Iris pigment epithelial cell (primary cell): Measurements from ENCODE around the gene RASSF10.
"Not testable (repeated sequence)": the region's sequence is repeated elsewhere in the genome, so short reads cannot be mapped to it uniquely, and the experiment has no call there.

Source experiments
- DNase-seq: peaks from one replicate; pipeline ENCODE4 v3.0.0-alpha.2; 2011; ENCODE audit warnings: low read depth

Gene RASSF10

DNA sequence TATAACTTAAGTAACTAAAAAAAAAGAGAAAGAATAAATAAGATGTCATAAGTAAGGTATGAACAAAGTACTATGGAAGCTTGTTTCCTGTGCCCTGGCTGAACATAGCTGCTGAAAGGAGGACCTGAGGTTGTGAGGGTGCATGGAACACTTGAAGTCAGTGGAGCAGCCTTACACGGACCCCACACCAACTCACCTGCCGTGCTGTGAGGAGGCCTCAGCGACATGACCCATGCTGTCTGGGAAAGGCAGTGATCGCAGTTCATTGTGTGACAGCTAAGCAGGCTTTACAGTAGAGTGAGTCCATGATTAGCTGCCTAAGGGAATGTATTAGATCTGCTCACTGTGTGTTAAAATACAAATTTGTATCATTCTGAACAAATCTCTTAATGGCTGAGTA is 17.6 kb downstream of the RASSF10 start:
- no peak for DNase-seq

DNA sequence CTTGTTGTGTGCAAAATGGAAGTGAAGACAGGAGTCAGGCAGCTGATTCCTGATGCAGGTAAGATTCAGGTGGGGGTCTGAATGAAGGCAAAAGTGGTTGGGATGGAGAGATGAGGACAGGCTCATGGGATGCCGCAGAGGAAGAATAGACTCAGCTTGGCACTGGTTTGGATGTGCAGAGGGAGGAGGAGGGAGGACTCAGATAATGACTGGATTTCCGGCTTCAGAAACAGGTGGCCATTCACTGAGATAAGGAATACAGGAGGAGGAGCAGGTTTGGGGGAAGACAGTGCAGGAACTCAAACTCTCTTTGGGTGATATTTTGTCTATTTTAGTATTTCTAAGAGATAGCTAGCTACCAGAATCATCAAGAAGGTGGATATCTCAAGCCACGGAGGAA is 19.2 kb downstream of the RASSF10 start:
- no peak for DNase-seq

DNA sequence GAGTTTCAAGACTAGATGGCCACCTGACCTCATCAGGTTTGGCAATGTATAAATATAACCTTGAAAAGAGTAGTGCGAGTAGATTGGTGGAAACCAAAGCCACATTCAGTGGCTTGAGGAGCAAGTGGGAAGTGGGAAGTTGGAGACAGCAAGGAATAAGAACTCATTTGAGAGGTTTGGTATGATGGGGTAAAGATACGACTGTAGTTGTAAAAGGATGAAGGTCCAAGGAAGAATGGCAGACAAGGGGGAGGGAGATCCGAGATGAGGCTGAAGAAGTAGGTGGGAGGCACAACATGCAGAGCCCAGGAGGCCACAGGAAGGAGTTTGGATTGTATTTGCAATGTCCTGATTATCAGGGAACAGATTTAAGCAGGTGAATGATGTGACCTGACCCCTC is 20.8 kb downstream of the RASSF10 start:
- no peak for DNase-seq

DNA sequence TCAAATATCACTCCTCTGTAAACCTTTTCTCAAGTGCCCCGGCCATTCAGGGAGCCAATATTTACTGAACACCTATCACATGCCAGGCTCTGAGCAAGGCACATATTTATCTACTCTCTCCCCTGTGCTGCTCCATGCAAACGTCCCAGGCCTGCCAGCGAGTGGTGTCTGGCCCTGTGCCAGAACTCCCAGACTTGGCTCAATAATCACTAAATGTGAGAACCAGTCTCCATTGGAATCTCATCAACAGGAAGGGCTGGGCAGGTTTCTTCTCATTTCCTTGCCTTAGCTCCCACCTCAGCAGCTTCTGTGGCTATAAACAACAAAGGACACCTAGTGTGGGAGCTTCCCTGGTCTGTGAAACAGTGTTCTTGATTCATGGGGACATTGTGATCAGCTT is 21.7 kb downstream of the RASSF10 start:
- no peak for DNase-seq

DNA sequence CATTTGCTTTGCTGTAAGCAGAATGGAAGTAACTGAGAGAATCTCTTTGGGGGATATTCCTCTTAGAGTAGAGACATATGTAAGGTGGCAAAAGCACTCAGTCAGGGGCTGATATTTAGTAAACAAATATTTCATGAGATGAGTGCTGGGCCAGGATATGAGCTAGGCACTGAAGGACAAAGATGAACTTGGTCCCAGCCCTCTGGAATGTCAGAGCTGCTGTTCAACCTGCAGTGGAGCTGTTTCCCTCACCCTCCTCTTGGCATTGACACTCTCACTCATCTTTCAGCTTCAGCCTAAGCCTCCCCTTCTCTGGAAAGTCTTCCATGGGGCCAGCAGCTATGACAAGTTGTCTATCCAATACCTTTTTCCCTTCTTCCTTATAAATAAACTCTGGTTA is 22.2 kb downstream of the RASSF10 start:
- DNase-seq, result no peak

DNA sequence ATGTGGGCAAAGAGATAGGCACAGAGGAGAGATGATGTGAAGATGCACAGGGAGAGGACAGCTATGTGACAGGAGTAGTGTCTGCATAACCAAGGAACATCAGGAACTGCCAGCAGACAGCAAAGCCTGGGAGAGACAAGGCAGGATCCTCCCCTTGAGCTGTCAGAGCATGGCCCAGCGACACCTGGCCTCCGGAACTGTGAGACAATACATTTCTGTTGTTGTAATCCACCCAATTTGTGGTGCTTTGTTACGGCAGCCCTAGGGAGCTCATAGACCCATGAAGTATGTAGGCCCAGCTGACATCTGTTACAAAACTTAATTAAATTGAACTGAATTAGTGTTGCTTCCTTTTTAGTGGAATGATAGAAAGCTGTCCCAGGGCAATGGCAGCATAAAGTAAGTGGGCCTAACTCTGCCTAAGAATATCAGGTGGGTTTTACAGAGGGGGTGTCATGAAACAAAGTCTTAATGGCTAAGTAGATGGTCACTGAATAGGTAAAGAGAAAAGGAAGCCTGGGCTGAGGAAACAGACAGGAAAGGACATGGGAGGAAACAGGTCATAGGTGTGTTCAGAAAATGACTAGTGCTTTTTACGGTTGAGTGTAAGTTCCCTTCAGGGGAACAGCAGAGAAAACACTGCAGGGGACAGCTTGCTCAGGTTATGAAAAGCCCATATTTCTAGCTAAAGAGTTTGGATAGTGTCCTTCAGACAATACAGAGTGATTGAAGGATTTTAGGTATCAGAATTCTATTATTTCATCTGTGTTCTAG is 24.8 kb downstream of the RASSF10 start:
- no peak for DNase-seq

DNA sequence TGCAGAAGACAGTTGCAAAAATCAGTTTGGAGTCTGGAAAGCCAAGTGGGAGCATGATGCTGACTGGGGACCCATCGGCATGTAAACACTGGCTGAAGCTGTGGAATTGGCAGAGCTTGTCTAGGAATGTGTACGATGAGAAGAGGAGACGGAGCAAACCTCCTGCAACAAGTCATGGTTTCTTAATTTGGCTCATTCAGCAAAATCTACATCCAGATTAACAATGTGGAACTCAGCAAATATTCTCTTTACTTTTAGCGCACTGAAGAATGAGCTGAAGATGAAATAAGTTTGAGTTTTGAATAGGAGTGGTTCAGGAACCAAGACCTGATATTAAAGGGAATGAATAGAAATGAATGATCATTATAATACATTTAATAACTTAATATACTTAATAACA is 26.6 kb downstream of the RASSF10 start:
- no peak for DNase-seq

DNA sequence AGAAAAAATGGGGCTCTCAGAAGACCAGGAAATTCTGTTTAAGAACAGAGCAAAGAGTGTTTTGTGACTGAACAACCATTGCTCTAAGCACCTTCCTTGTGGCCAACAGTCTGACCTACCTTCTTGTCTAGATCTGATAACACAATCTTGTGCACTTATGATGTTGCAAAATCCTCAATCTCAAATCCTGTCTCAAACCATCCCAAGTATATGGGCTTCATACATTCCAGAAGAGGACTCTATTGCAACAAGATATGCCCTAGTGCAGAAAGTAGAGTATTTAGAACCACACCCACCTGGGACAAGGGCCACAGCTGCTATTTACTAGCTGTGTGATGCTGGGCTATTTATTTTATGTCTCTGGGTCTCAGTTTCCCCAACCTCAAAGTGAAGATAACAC is 27.1 kb downstream of the RASSF10 start:
- no peak for DNase-seq

DNA sequence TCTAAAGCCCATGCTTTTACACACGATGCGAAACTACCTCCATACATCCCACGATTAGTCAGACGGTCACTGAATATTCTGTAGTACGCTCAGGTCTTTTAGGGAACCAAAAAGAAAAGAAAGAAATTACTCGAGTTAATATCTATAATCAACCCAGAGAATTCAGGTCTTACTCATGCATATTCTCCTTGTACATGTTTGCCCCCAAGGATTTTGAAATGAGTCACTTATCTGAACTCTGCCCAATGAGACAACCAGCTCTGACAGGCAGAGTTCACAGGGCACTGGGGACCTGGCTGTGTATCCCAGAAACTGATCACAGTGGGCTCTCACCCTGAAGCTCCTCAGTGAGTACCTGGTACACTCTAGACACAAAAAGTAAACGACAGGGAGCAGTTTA is 29.2 kb downstream of the RASSF10 start:
- DNase-seq, result no peak

DNA sequence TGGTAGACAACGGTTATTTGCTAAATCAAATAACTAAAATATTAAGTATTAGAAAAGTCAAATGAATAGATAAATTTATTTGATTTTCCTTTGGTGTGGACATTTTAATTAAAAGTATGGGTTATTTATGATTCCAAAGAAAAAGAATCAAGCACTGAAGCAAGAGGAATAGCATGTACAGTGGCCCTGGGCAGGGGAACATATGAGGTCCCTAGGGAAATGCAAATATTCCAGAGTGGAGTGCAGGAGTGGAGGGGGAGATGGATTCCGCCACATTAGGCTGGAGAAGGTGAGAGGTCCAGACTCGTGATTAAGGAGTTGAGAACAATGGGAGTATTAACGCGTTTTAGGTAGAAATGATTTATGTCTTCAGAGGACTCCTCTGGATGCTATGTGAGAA is 30.0 kb downstream of the RASSF10 start:
- no peak for DNase-seq

DNA sequence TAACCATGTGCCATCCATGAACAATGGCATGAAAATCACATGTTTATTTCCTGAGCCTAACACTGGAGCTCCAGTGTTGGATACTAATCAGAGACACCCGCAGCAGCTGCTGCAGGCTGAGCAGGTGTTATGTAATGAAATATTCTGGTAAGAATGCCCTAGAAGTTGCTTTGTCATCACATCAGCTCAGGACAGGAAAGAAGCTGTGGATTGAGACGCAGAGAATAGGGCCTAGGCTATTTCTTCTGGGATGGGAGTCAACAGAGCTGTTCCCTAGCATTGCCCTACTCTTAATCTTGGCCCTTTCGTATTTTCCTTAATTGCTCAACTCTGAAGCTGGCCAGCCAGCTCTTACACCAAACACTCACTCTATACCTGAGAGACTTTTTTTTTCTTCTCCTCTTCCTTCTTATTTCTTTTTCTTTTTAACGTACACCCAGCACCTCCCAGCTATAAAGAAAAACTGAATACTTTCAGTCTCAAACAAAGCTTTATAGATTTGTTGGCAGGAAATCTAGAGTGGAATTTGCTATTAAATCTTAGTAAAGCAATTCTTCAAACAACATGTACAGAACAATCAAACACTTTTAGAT is 31.9 kb downstream of the RASSF10 start:
- no peak for DNase-seq

DNA sequence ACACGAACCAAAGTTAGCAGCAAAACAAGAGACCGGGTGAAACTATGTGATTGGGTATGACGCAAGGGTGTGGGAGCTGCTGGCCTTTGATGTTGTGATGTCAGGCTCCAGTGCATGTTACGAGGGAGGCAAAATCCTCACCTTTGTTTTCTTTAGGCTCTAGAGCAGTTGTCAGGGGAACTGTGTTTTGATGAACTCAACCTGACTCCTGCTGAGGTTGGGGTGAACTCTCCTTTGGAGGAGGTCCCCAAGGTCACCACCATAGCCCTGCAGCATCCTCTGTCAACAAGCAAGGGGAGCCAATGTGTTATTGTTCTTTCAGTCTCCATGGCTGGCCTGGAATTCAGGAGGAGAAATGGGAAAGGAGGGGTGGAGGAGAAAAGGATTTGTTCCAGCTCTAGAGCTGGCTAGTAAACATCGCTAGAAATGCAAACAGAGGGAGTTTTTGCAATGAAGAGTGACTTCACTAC is 33.8 kb downstream of the RASSF10 start:
- DNase-seq, result no peak

DNA sequence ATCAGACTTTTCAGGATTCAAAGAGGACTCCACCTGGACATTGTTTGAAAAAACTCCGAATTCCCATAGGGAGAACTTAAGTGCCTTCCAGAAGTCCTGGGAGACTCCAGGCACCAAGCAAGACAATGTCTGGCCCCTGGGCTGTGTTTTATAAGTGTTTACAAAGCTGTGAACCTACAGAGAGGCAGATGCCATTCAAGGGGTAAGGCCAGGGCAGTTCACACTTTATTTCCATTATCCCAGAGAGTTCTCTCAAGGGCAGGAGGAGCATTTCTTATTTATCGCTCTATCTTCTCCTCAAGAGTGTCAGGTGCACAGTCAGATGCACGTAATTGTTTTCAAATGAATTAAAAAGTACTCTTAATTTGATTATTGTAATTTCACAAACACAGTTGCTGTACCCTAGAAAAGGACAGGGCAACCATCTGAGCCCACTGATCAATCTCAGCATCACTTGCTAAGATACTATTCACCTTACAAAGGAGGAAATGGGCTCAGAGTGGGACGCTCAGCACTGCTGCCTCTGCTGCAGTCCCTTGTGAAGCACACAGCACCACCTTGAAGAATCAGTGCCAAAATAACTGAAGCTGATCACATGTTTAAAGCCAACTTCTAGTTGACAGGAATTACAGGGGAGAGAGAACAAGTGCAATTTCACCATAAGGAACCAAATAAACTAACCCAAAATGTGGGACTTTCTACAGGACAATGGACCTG is 35.0 kb downstream of the RASSF10 start:
- no peak for DNase-seq

DNA sequence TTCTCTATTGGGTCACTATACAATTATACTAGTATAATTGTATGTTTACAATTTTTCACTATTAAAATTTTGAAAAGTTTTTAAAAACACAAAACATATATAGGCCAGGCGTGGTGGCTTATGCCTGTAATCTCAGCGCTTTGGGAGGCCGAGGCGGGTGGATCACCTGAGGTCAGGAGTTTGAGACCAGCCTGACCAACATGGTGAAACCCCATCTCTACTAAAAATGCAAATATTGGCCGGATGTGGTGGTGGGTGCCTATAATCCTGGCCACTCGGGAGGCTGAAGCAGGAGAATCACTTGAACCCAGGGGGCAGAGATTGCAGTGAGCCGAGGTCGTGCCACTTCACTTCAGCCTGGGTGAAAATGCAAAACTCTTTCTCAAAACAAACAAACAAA is 36.0 kb downstream of the RASSF10 start:
- not testable (repeated sequence) for DNase-seq

DNA sequence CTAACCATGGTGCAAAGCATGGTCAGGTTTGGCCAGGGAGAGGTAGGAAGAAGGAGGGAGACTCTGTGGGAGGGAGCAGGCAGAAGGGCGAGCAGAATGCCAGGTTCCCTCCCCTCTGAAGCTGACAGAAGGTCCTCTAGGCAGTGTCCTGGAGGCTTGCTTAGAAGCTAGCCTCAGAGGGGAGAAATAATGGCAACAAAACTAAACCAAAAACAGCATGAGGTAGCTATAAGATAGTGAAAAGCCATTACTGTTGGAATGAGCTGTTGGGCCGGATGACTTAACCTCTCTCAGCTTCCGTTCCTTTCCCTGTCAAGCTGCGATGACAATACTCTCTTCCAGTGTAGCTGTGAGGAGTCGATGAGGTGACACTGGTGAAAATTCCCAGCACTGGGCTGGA is 36.6 kb downstream of the RASSF10 start:
- DNase-seq, result no peak

DNA sequence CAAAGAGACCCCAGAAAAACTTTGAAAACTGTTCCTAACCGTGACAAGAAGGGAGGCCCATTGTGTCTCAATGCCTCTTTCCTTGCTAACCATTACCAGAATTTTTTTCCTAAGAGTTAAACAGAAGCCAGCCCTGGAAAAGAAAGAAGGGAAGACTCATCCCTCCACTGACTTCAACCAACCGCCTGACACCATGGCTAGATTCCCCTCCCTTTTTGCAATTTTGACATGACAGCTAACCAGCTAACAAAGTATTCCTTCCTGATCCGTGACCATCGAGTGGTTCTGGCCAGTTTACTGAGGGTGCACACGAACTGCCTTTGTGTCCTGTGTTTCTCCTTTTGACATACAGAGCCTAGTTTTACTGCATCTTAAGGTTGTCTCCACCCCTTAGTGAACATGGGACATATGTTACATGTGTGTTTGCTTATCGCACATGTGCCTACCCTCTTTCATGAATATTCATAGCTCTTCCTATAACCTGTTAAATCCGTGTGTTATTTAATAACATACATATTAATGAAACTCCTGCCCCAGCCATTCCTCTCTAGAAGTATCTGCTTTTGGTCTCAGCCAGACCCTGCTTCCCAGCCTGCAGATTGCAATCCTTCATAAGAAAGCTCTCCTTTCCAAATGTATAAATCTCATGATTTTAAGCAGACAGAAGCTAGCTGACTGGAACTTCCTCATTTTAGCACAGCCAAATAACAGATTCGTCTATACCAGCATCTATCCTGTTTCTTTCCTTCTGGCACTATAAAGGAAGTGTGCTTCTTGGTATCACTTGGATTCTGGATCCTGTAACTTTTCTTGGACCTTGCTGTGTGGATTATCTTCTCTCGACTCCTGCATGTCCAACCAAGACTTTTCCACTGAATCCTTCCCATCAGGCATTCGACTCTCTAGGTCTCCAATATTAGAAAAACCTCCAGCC is 37.8 kb downstream of the RASSF10 start:
- no peak for DNase-seq

DNA sequence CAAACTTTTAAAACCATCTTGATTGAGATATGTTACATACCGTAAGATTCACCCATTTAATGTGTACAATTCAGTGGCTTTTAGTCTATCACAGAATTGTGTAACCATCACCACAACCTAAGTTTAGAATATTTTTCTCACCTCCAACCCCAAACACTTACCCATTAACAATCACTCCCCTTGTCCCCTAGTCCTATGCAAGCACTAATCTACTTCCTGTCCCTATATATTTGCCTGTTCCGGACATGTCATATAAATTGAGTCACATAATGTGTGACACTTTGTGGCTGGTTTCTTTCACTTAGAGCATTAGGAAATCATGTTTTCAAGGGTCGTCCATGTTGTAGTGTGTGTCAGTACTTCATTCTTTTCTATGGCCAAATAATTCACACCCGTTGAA is 38.8 kb downstream of the RASSF10 start:
- no peak for DNase-seq

DNA sequence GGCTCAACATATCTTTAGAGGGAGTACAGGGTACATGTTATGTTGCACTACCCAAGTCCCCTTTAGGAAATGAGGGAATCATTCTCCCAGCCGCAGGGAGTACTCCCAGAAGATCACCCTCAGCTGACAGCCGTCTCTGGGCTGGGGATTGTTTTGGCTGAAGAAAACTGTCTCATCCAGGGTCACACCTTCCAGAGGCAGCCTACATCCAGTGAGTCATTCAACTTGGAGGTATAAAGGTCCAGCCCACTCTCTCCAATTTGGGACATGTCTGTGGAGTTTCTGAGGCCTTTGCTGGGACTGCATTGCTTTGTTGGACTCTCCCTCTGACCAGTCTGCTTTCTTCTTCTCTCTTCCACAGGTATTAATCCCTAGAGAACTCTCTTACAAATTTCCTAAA is 42.1 kb downstream of the RASSF10 start:
- no peak for DNase-seq

DNA sequence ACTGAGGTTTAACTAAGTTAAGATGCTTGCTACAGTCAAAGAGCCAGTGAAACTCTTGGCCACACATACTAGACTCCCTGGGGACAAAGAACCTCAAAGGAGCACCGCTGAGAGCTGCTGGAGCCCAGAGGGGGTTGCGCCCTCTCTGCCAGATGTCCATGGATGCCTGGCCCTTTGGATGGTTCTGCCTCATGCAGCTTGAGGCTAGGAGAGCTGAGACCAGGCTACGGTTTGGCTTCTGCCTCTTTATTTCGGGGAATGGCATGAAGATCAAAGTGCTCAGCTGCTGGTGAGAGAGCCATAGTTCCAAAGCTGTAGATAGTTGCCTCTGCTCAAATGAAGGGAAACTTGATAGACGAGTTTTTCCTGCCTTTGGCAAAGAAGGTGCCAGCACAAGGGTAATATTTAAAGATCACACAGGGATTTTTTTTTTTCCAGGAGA is 43.0 kb downstream of the RASSF10 start:
- no peak for DNase-seq

DNA sequence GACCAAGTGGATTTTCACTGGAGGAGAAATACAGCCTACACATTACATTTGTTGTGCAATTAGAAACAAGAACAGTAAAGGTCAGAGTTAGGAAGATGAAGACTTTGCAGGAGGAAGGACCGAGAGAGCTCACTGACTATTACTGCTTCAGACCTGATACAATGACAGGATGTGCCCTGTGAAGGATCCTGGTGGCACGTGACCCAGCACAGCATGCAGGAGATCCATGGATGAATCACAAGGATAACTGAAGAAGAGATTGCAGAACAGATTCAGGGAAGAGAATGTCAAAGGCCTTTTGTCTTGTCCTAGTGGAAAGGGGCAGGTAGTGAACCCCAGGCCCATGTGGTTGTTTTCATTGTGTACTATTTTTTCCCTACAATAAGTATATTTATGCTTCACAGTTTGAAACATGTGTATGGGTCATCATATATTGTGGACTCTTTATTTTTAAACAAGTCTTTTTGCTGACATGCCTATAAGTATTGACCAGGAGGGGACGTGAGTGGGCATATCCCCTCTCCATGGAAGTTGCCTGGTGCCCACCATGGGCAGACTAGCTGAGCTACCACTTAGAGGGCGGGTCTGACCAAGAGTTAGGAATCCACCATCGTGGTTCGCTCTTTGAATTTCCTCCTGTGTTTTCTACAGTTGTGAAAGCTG is 44.3 kb downstream of the RASSF10 start:
- DNase-seq, result no peak

DNA sequence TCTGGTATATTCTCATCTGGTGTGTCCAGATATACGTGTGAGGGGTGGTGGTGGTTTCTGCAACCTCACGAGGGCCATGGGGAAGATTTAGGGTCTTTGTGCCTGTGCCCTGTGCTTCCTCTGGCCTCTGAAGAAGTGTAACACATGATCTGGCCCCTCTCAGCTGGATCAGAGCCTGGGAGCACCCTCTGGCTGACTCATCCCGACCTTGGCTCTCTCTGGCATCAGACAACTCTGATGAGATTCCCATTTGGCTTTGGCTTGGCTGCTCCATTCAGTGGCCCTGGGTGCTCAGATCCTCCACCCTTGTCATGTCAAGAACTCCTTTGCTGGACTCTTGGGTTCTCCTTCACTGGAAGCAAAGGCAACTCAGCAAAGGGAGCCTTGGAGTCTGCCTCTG is 45.2 kb downstream of the RASSF10 start:
- DNase-seq, result no peak

DNA sequence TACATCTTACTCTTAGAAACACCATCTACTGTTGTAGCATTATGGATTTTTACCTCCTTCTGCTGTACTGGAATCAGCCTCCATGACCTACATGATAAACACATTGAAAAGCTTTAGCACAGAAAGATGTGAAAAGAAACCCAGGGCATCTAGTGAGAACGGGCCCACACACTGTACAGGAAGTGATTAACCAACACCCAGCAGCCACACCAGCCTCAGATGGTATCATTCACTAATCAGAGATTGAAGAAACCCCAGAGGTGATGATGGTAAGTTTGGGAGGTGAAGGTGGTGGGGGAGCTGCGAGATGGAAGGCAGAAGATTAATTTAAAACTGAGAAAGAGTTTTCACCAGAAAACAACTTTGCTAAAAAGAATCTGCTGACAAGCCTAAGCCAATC is 46.1 kb downstream of the RASSF10 start:
- DNase-seq, result no peak
